Measurements from ENCODE around the gene OXCT1. TPM values are rescaled to one million over a fixed set of nuclear protein-coding genes. Genes with fewer than 3 reads are reported as not detected.
"Not testable (repeated sequence)": the region's sequence is repeated elsewhere in the genome, so short reads cannot be mapped to it uniquely, and the experiment has no call there.

The OXCT1 gene
- total RNA-seq, 1 donor = 15.0 TPM

DNA sequence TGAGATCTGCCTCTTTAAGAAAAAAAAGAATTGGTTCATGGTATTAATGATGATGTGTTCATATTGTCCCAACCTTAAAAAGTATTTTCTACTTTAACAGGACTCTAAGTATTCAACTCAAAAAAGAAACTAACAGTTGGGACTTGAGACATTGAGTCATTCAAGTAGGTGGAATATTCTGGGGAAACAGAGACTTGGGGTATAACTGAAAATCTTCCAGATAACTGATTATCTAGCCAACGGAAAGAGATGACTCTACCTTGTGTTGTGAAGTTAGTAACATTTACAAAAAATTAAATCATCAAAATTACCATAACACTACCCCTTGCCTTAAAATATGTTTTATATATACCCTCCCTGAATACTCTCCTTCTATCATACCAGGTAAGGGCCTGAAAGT is 19.1 kb downstream of the OXCT1 start:
- Histone ChIP-seq H3K4me1 (ENCODE audit: insufficient read depth, low read length) (no peaks in the 10 kb centered on the region), H3K4me3 (ENCODE audit: low read length) (no peak overlapping the region), H3K27me3 (ENCODE audit: insufficient read depth, low read length) (no peaks in the 10 kb centered on the region), H3K9me3 (ENCODE audit: low read depth, low read length) (no peaks in the 10 kb centered on the region)

DNA sequence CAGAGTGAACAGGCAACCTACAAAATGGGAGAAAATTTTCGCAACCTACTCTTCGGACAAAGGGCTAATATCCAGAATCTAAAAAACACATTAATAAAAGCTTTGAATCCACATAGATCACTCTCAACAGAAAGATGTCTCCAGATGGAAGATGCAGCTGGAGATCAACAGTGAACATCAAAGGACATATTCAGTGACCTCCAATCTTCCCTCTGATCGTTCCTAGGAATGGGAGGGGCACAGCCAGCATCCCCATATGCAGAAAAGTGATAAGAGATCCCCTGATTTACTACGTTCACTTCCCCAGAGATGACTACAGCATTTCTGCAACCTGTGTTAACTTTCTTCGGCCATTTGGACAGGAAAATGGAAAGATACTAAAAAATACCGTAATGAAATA is 21.2 kb downstream of the OXCT1 start:
- H3K27me3 ChIP-seq (ENCODE audit: insufficient read depth, low read length) = no peaks in the 10 kb centered on the region
- H3K9me3 ChIP-seq (ENCODE audit: low read depth, low read length) = no peaks in the 10 kb centered on the region
- no peak overlapping the region for H3K4me3 ChIP-seq (ENCODE audit: low read length)
- no peaks in the 10 kb centered on the region for H3K4me1 ChIP-seq (ENCODE audit: insufficient read depth, low read length)

DNA sequence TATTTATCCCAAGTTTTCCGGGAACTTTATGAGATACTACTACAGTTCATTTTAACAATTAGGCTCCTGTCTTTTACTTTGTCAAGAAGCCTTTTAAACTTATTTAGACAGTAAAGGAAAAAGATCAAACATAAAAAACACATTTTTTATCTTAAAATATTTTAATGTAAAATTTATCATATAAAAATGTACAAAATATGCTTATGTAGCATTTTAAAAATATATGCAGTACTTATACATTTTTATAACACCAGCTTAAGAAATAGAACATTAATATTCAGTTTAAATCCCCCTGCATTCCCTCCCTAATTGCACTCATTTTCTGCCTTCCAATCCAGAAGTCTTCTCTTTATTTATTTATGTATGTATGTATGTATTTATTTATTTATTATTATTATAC is 24.5 kb downstream of the OXCT1 start:
- not testable (repeated sequence) for H3K4me1 ChIP-seq (ENCODE audit: insufficient read depth, low read length); H3K9me3 ChIP-seq (ENCODE audit: low read depth, low read length); H3K4me3 ChIP-seq (ENCODE audit: low read length); H3K27me3 ChIP-seq (ENCODE audit: insufficient read depth, low read length)

DNA sequence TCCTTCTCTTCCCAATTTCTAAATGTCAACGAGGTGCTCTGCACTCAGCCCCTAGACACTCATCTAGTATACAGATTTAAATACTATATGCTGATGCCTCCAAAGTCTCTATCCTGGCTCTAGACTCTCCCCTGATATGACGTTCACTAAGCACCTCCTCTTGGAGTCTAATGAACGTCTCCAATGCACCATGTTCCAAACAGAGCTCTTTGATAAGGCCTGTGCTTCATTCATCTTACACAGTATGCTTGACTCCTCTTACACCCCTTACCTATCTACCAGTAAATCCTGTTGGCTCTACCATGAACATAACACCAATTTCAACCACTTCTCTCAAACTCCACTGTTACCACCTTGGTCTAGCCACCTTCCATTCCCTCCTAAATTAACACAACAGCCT is 25.7 kb downstream of the OXCT1 start:
- Histone ChIP-seq H3K27me3 (ENCODE audit: insufficient read depth, low read length) (no peaks in the 10 kb centered on the region), H3K4me1 (ENCODE audit: insufficient read depth, low read length) (peaks cover 3% of the 10 kb centered on the region), H3K9me3 (ENCODE audit: low read depth, low read length) (no peaks in the 10 kb centered on the region), H3K4me3 (ENCODE audit: low read length) (no peak overlapping the region)

DNA sequence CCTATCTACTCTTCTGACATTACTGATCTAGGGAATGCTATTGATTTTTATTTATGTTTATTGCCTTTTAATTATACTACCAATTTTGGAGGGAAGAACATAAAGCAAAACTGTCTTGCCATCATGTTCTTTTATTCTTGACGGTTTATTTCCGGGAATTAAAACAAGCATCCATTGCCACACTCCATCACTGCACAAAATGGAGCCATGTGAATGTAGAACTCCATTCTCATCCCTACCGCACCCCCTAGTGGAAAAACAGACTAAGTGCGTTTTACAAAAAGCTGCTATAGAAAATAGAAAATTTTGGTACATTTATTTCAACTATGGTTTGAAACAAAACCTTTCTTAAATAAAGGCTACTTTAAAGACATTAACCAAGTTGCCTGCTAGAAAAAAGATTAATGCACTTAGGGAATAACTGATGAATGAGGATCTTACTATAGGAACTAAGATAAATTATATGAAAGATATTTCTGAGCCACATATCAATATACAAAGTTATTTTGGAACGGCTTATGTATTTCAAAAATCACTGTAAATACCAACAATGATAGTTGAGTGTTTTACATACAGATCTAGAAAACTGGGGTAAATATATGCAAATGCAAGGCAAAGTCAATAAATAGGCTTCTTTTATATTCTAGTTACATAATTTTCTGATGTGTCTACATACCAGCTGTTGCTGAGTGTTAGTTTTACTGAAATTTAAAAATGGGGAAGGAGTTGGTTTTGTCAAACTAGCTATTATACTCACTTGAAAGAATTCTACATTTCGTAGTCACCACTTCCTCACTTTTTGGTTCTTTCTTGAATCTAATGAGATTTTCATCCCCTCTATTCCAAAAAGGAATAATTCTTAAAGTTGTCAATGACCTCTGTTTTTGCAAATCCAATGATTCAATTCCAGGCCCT is 26.5 kb downstream of the OXCT1 start:
- Histone ChIP-seq H3K9me3 (ENCODE audit: low read depth, low read length) (no peaks in the 10 kb centered on the region), H3K4me3 (ENCODE audit: low read length) (no peak overlapping the region), H3K27me3 (ENCODE audit: insufficient read depth, low read length) (no peaks in the 10 kb centered on the region), H3K4me1 (ENCODE audit: insufficient read depth, low read length) (peaks cover 3% of the 10 kb centered on the region)

DNA sequence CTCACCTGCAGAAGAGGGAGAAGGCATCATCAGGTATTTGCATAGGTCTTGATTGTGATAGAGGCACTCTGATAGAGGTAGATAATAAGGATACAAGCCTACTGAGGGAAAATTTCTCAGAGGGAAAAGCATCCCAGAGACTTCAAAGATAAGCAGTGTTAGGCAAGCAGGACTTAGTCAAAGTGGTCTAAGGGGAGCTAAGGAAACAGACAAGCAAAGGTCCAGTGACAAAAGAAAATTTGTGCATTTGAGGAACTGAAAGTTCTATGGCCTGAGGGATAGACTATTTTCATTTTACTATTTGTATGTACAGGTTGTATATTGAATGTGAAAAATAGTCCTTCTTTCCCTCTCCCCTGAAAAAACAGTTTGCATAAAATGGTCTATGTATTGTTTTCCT is 27.4 kb downstream of the OXCT1 start:
- Histone ChIP-seq H3K9me3 (ENCODE audit: low read depth, low read length) (no peaks in the 10 kb centered on the region), H3K4me3 (ENCODE audit: low read length) (no peak overlapping the region), H3K27me3 (ENCODE audit: insufficient read depth, low read length) (no peaks in the 10 kb centered on the region), H3K4me1 (ENCODE audit: insufficient read depth, low read length) (peaks cover 3% of the 10 kb centered on the region)

DNA sequence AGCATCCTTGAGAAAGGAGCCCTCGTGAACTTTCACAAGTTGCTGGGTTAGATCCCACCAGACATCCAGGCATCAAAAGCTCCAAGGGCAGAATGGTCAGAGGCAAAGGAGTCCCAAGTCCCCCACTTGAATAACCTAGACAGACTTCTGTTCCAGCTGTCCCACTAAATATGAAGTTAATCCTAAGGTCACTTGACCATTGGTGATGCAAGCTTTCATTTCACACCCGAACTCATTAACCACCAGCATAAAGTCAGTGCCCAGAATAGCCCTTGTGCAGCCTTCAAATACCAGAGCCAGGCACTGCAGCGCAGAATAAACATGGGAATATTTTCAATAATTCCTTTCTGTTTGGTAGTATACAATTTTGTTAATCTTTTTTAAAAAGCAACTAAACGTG is 28.9 kb downstream of the OXCT1 start:
- Histone ChIP-seq H3K27me3 (ENCODE audit: insufficient read depth, low read length) (no peaks in the 10 kb centered on the region), H3K4me1 (ENCODE audit: insufficient read depth, low read length) (peaks cover 3% of the 10 kb centered on the region), H3K9me3 (ENCODE audit: low read depth, low read length) (no peaks in the 10 kb centered on the region)

DNA sequence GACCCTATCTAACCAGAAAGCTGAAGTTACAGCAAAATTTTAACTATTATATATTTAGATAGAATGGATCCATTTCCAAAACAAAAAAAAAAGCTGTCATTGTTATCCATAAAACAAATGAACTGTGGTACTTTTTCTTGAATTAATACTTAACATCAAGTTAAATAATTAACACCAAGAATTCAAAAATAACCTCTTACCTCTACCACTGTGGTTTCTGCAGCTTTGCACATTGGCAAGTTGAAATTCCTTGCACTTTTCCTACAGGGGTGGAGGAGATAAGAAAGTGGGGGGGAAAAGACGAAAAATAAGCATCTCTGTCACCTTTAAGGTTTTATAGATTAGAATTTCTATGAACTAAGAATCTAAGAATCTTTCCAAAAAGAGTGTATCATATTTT is 30.0 kb downstream of the OXCT1 start:
- Histone ChIP-seq H3K9me3 (ENCODE audit: low read depth, low read length) (no peaks in the 10 kb centered on the region), H3K4me3 (ENCODE audit: low read length) (no peak overlapping the region), H3K4me1 (ENCODE audit: insufficient read depth, low read length) (peaks cover 3% of the 10 kb centered on the region), H3K27me3 (ENCODE audit: insufficient read depth, low read length) (no peaks in the 10 kb centered on the region)

More for the DNA sequence above, 28.9 kb downstream of the OXCT1 start:
- H3K4me3 ChIP-seq (ENCODE audit: low read length) = no peak overlapping the region

DNA sequence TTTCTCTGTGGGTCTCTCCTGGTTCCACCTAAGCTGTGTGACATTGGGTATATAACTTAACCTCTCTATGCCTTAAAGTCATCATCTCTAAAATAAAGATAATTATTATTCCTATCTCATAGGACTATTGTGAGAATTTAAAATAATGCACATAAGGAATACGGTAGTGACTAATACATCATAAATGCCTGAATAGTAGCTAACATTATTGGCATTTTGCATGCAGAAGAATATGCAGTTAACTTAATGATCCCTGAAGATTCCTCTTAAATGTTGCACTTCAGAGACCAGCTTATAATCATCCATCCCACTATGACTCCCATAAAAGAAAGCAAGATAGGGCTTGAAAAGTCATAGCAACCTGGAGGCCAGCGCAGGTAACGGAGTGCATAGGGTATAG is 32.4 kb downstream of the OXCT1 start:
- no peaks in the 10 kb centered on the region for H3K27me3 ChIP-seq (ENCODE audit: insufficient read depth, low read length)
- H3K4me1 ChIP-seq (ENCODE audit: insufficient read depth, low read length) = peaks cover 3% of the 10 kb centered on the region
- H3K9me3 ChIP-seq (ENCODE audit: low read depth, low read length) = no peaks in the 10 kb centered on the region
- no peak overlapping the region for H3K4me3 ChIP-seq (ENCODE audit: low read length)

DNA sequence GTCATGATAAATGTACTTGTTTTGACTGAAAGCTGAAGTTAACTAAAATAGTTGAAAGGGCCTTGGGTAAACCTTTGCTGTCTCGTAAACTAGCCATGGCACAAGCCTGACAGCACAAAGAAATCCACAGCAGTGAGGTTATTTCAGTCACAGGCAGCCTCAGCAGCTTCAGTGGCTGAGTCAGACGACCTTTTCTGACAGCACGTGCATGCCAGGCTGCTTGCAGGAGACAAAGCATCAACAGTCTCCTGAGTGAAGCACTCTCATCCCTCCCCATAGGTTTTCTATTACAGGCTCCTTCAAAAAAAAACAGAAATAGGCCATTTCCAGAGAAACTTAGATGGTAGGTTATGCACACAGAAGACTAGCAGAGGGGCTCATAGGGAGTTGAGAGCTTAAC is 34.6 kb downstream of the OXCT1 start:
- H3K4me1 ChIP-seq (ENCODE audit: insufficient read depth, low read length) = no peaks in the 10 kb centered on the region
- H3K9me3 ChIP-seq (ENCODE audit: low read depth, low read length) = no peaks in the 10 kb centered on the region
- no peaks in the 10 kb centered on the region for H3K27me3 ChIP-seq (ENCODE audit: insufficient read depth, low read length)
- H3K4me3 ChIP-seq (ENCODE audit: low read length) = no peak overlapping the region

DNA sequence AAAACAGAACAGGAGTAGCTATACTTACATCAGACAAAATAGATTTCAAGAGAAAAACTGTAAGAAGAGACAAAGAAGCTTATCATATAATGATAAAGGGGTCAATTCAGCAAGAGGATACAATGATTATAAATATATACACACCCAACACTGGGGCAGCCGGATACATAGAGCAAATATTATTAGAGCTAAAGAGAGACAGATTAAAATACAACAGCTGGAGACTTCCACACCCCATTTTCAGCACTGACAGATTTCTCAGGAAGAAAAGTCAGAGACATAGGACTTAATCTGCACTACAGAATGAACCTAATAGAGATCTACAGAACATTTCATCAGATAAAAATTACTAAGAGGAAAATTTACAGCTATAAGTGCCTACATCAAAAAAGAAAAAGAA is 35.7 kb downstream of the OXCT1 start:
- Histone ChIP-seq H3K9me3 (ENCODE audit: low read depth, low read length) (no peaks in the 10 kb centered on the region), H3K4me1 (ENCODE audit: insufficient read depth, low read length) (no peaks in the 10 kb centered on the region), H3K27me3 (ENCODE audit: insufficient read depth, low read length) (no peaks in the 10 kb centered on the region), H3K4me3 (ENCODE audit: low read length) (no peak overlapping the region)

DNA sequence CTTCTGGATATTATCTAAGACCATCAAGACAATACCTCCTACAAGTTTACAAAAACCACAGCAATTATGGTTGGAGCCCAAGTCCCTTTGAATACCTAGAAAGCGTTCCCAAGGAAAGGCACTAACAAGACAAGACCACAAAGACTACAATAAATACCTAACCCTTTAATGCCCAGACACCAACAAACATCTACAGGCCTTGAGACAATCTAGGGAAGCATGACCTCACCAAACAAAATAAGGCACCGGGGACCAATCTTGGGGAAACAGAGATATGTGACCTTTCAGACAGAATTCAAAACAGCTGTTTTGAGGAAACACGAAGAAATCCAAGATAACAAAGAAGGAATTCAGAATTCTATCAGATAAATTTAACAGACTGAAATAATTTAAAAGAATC is 37.8 kb downstream of the OXCT1 start:
- H3K4me3 ChIP-seq (ENCODE audit: low read length) = no peak overlapping the region
- no peaks in the 10 kb centered on the region for H3K9me3 ChIP-seq (ENCODE audit: low read depth, low read length)
- H3K27me3 ChIP-seq (ENCODE audit: insufficient read depth, low read length) = no peaks in the 10 kb centered on the region
- H3K4me1 ChIP-seq (ENCODE audit: insufficient read depth, low read length) = no peaks in the 10 kb centered on the region

DNA sequence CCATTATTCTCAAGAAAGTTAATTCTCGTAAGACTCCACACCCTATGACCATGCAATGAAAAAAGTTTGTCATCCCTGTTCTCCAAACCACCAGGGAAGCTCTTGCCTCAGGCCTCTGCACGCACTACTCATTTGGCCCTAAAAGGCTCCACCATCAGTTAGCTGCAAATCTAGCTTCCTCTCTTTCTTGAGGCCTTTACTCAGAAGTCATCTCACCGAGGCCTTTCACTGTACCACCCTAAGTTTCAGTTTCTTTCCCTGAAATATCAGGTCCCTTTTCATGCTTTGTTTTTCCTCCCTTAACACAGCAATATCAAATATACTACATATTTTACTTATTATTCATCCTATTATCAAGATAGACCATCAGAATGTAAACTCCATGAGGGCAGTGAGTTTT is 39.1 kb downstream of the OXCT1 start:
- Histone ChIP-seq H3K9me3 (ENCODE audit: low read depth, low read length) (no peaks in the 10 kb centered on the region), H3K4me3 (ENCODE audit: low read length) (no peak overlapping the region)

DNA sequence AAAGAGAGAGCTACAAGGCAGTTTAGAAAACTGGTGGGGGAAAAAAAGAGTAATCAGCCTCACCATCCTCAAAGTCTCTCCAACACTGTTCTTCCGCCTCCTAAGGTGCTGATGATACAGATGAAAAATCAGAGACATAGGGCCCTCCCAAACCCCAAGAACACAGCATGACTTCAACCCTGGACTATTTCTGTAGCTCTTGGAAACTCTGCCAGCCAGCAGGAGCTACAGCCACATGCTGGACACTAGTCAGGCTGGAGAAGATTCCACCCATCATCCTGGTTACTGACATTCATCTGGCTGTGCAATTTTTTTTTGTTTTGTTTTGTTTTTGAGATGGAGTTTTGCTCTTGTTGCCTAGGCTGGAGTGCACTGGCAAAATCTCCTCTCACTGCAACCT is 42.4 kb downstream of the OXCT1 start:
- H3K4me1 ChIP-seq (ENCODE audit: insufficient read depth, low read length) = no peaks in the 10 kb centered on the region
- H3K27me3 ChIP-seq (ENCODE audit: insufficient read depth, low read length) = no peaks in the 10 kb centered on the region
- H3K9me3 ChIP-seq (ENCODE audit: low read depth, low read length) = no peaks in the 10 kb centered on the region
- H3K4me3 ChIP-seq (ENCODE audit: low read length) = no peak overlapping the region

More for the DNA sequence above, 39.1 kb downstream of the OXCT1 start:
- H3K27me3 ChIP-seq (ENCODE audit: insufficient read depth, low read length) = no peaks in the 10 kb centered on the region
- no peaks in the 10 kb centered on the region for H3K4me1 ChIP-seq (ENCODE audit: insufficient read depth, low read length)

DNA sequence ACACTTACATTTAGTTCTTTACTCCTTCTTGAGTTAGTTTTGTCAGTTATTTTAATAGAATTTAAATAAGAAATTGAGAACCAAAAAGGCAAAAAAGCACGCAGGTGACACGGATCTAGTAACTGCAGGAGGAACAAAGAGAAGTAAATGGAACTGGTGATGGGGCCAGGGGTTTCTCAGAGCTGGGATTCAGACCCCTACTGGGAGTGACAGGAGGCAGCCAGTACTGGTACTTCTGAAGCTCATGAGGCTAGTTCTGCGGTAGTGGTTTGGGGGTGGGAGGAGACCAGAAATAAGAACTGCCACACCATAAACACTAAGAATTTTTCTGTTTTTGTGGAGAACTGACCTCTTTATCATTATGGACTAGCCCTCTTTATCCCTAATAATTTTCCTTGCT is 48.2 kb downstream of the OXCT1 start:
- H3K27me3 ChIP-seq (ENCODE audit: insufficient read depth, low read length) = no peaks in the 10 kb centered on the region
- no peak overlapping the region for H3K4me3 ChIP-seq (ENCODE audit: low read length)
- no peaks in the 10 kb centered on the region for H3K9me3 ChIP-seq (ENCODE audit: low read depth, low read length)
- no peaks in the 10 kb centered on the region for H3K4me1 ChIP-seq (ENCODE audit: insufficient read depth, low read length)

DNA sequence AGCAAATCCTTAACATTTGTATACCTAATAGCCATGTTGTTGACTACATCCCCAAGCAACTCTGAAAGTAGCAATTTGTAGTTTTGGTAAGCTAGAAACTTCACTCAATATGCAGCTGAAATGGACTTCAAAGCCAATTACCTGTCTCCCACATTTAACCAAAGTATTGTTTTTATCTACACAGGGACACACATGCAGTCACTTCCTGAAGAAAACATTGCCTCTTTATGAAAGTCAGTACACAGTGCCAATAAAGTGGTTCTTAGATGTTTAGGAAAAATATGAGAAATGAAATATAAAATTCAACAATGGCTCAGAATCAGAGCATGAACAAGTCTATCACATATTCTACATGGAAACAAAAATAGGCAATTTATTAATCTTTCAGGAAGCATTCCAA is 49.2 kb downstream of the OXCT1 start:
- Histone ChIP-seq H3K4me3 (ENCODE audit: low read length) (no peak overlapping the region), H3K9me3 (ENCODE audit: low read depth, low read length) (no peaks in the 10 kb centered on the region), H3K27me3 (ENCODE audit: insufficient read depth, low read length) (no peaks in the 10 kb centered on the region), H3K4me1 (ENCODE audit: insufficient read depth, low read length) (no peaks in the 10 kb centered on the region)

Measured in mononuclear cell (primary cell).